ENCODE measurements around the gene MYCL. TPM values are rescaled to one million over a fixed set of nuclear protein-coding genes. Genes with fewer than 3 reads are reported as not detected.

Gene MYCL
- total and polyA plus RNA-seq, 10 of the 15 experiments (the other 5 are each of a cell fraction or from before 2014, with no cell fraction given): 0.11 to 1.4 (median 0.40) TPM; not detected in 1

DNA sequence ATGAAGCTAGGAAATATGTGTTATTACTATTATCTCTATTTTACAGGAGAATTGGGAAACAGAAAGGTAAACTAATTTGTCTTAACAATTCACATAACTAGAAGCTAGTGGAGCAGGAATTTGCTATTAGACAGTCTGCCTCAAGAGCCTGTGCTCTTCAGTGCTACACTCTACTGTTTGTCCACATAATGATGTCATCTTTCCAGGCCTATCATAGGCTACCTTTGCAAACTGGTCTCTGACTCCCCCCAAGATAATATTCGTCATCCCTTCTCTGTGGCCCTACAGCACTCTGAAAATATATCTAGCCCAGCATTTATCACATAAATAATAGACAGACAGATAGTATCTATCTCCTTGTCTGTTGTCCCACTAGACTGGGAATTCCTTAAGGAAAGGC, 52.5 kb downstream of the MYCL start:
- FAIRE-seq: no peak
- TF ChIP-seq ATF7 (IDR thresholded peaks at IDR 0.05; ENCODE audit: low read depth) (0 out of 2 replicates have a peak, but pooled peaks have one; percentile 34), FOXM1 (IDR thresholded peaks at IDR 0.05; ENCODE audit: low read depth, low read length) (no peak)
- no TSS peak for BruUV-seq (replicated peaks)

DNA sequence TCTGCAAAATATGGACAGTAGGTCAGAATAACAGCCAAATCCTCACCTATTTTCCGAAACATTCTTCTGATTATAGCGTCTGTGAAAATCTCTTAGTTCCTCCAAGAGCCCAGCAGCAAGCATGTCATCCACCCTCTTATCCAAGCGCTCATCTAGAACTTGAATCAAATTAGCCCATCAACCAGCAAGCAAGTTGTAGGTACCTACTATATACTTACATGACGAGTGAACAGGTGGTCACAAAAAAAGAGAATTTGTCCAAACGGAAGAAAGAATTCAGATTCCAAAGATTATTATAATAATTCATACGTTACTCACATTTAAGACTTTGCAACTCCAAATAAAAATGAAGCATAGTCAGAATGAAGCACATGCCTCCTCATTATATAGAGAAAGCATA, 53.8 kb downstream of the MYCL start:
- Histone ChIP-seq H3K79me2 (ENCODE audit: control insufficient read depth, insufficient read depth, low read length) (no peaks in the 10 kb centered on the region; the same call in 1 of the 2 replicates), H3K4me3 (no peak overlapping the region), H3K9me3 (replicated peaks; ENCODE audit: control insufficient read depth, insufficient read depth, low read length) (no peaks in the 10 kb centered on the region), H2AFZ (ENCODE audit: control insufficient read depth, low read depth, low read length) (no peak overlapping the region), H3K9ac (ENCODE audit: control insufficient read depth, insufficient read depth, low read length) (no peak overlapping the region), H3K4me2 (ENCODE audit: control insufficient read depth, insufficient read depth) (no peak overlapping the region), H3K36me3 (ENCODE audit: control insufficient read depth in 2 of 2, insufficient read depth in 2 of 2, low read length in 1 of 2) (peaks cover 9 to 22% of the 10 kb centered on the region in 2 experiments), H3K27me3 (replicated peaks in 1 of 2; ENCODE audit: control insufficient read depth in 2 of 2, insufficient read depth in 2 of 2, low read length in 1 of 2) (no peaks in the 10 kb centered on the region), H4K20me1 (ENCODE audit: control insufficient read depth, insufficient read depth) (no peaks in the 10 kb centered on the region), H3K4me1 (ENCODE audit: control insufficient read depth, insufficient read depth, low read length) (peaks cover 30% of the 10 kb centered on the region), H3K27ac (ENCODE audit: control insufficient read depth, insufficient read depth) (no peak overlapping the region)
- POLR2A ChIA-PET: no interaction called here
- no TSS peak for BruUV-seq (replicated peaks)
- SMC1A ChIA-PET (ENCODE audit: uncharacterized antibody, unreplicated experiment): interaction anchor here (2.4 kb wide), 1 partner anchor 12 kb away, joined by 9 read pairs; no protein-coding TSS in a partner anchor
- CTCF ChIA-PET: no interaction called here
- intact Hi-C loops (cut with micrococcal nuclease; ENCODE audit: unreplicated experiment) (no loop called here), in situ Hi-C loops (cut with MboI) (no loop called here)
- RAD21 ChIA-PET (ENCODE audit: unreplicated experiment): no interaction called here
- ATAC-seq (no peak), FAIRE-seq (no peak), DNase-seq (ENCODE audit: low read depth, low spot score) (no peak)
- WGBS (ENCODE audit: insufficient coverage, insufficient replicate concordance, low lambda C conversion rate, missing lambda C conversion rate): 99% methylated on average over 6 of the region's 6 CpGs
- no peak for TF ChIP-seq BCL11A (IDR thresholded peaks at IDR 0.05; ENCODE audit: low read depth, low read length)
- TF ChIP-seq, protein P1, sequence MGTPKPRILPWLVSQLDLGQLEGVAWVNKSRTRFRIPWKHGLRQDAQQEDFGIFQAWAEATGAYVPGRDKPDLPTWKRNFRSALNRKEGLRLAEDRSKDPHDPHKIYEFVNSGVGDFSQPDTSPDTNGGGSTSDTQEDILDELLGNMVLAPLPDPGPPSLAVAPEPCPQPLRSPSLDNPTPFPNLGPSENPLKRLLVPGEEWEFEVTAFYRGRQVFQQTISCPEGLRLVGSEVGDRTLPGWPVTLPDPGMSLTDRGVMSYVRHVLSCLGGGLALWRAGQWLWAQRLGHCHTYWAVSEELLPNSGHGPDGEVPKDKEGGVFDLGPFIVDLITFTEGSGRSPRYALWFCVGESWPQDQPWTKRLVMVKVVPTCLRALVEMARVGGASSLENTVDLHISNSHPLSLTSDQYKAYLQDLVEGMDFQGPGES (IDR thresholded peaks at IDR 0.05): no peak
- no peak for TF ChIP-seq CHD1 (IDR thresholded peaks at IDR 0.05; ENCODE audit: low read depth, low read length)
- TF ChIP-seq, protein P2, sequence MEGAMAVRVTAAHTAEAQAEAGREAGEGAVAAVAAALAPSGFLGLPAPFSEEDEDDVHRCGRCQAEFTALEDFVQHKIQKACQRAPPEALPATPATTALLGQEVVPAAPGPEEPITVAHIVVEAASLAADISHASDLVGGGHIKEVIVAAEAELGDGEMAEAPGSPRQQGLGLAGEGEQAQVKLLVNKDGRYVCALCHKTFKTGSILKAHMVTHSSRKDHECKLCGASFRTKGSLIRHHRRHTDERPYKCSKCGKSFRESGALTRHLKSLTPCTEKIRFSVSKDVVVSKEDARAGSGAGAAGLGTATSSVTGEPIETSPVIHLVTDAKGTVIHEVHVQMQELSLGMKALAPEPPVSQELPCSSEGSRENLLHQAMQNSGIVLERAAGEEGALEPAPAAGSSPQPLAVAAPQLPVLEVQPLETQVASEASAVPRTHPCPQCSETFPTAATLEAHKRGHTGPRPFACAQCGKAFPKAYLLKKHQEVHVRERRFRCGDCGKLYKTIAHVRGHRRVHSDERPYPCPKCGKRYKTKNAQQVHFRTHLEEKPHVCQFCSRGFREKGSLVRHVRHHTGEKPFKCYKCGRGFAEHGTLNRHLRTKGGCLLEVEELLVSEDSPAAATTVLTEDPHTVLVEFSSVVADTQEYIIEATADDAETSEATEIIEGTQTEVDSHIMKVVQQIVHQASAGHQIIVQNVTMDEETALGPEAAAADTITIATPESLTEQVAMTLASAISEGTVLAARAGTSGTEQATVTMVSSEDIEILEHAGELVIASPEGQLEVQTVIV (IDR thresholded peaks at IDR 0.05; ENCODE audit: borderline replicate concordance, partially characterized antibody): no peak
- TF ChIP-seq, protein P3, sequence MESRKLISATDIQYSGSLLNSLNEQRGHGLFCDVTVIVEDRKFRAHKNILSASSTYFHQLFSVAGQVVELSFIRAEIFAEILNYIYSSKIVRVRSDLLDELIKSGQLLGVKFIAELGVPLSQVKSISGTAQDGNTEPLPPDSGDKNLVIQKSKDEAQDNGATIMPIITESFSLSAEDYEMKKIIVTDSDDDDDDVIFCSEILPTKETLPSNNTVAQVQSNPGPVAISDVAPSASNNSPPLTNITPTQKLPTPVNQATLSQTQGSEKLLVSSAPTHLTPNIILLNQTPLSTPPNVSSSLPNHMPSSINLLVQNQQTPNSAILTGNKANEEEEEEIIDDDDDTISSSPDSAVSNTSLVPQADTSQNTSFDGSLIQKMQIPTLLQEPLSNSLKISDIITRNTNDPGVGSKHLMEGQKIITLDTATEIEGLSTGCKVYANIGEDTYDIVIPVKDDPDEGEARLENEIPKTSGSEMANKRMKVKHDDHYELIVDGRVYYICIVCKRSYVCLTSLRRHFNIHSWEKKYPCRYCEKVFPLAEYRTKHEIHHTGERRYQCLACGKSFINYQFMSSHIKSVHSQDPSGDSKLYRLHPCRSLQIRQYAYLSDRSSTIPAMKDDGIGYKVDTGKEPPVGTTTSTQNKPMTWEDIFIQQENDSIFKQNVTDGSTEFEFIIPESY (IDR thresholded peaks at IDR 0.05): no peak
- TF ChIP-seq ZNF217 (IDR thresholded peaks at IDR 0.05): no peak
- TF ChIP-seq EP300 (IDR thresholded peaks at IDR 0.05; ENCODE audit: borderline replicate concordance in 1 of 2, control insufficient read depth in 1 of 2, low read depth in 2 of 2, low read length in 2 of 2): no peak
- no peak for TF ChIP-seq ZNF274 (IDR thresholded peaks at IDR 0.05; ENCODE audit: insufficient read depth, insufficient read length)

More for the DNA sequence above, 52.5 kb downstream of the MYCL start:
- H4K20me1 ChIP-seq (ENCODE audit: control insufficient read depth, insufficient read depth): no peaks in the 10 kb centered on the region
- H3K4me1 ChIP-seq (ENCODE audit: control insufficient read depth, insufficient read depth, low read length): peaks cover 26% of the 10 kb centered on the region
- ChIA-PET SMC1A (ENCODE audit: uncharacterized antibody, unreplicated experiment) (interaction anchor here (0.7 to 1.9 kb wide), 3 partner anchors 10 to 815 kb away, joined by 3 to 5 read pairs (median 3); no protein-coding TSS in a partner anchor), CTCF (no interaction called here), RAD21 (ENCODE audit: unreplicated experiment) (no interaction called here), POLR2A (no interaction called here)
- no peaks in the 10 kb centered on the region; the same call in 1 of the 2 replicates for H3K79me2 ChIP-seq (ENCODE audit: control insufficient read depth, insufficient read depth, low read length)
- H2AFZ ChIP-seq (ENCODE audit: control insufficient read depth, low read depth, low read length): no peak overlapping the region
- H3K27ac ChIP-seq (ENCODE audit: control insufficient read depth, insufficient read depth): no peak overlapping the region
- DNase-seq (ENCODE audit: low read depth, low spot score) (no peak), ATAC-seq (no peak)
- peaks cover 9 to 20% of the 10 kb centered on the region in 2 experiments for H3K36me3 ChIP-seq (ENCODE audit: control insufficient read depth in 2 of 2, insufficient read depth in 2 of 2, low read length in 1 of 2)
- in situ Hi-C loops (cut with MboI): no loop called here
- H3K27me3 ChIP-seq (replicated peaks in 1 of 2; ENCODE audit: control insufficient read depth in 2 of 2, insufficient read depth in 2 of 2, low read length in 1 of 2): no peaks in the 10 kb centered on the region
- H3K4me2 ChIP-seq (ENCODE audit: control insufficient read depth, insufficient read depth): no peak overlapping the region
- no peak overlapping the region for H3K4me3 ChIP-seq
- no peak overlapping the region for H3K9ac ChIP-seq (ENCODE audit: control insufficient read depth, insufficient read depth, low read length)
- no peaks in the 10 kb centered on the region for H3K9me3 ChIP-seq (replicated peaks; ENCODE audit: control insufficient read depth, insufficient read depth, low read length)
- WGBS (ENCODE audit: insufficient coverage, insufficient replicate concordance, low lambda C conversion rate, missing lambda C conversion rate): 90% methylated on average over 1 of the region's 1 CpG
- intact Hi-C loops (cut with micrococcal nuclease; ENCODE audit: unreplicated experiment): no loop called here

Measured in GM12878 (cell line).